ENCODE results near the gene CIBAR2. TPM values are rescaled to one million over a fixed set of nuclear protein-coding genes. Genes with fewer than 3 reads are reported as not detected.
A peak's percentile ranks its signal among the peaks of the same experiment; 100 is the strongest.

CIBAR2 gene
- total RNA-seq = not detected in 2 replicates
- not detected for polyA plus RNA-seq (2012)

- DNase-seq (ENCODE audit: low read depth) = no peak
Observed at GRCh38 chr16:85112364-85112763, at the start of gene CIBAR2. CIBAR2 (minus strand) TSS chr16:85112472; CDS start chr16:85112352, 120 bp downstream.

- DNase-seq (ENCODE audit: low read depth) = no peak
Observed at GRCh38 chr16:85159179-85159980, 47.1 kb upstream of the CIBAR2 start.

- peak; percentile 71 for DNase-seq (ENCODE audit: low read depth)
Observed at GRCh38 chr16:85158743-85159178, 46.5 kb upstream of the CIBAR2 start.

GRCh38 chr16:85157813-85158742 is 45.8 kb upstream of the CIBAR2 start:
- DNase-seq (ENCODE audit: low read depth) = peak; percentile 49

GRCh38 chr16:85157372-85157771 is 45.1 kb upstream of the CIBAR2 start:
- no peak for DNase-seq (ENCODE audit: low read depth)

GRCh38 chr16:85156869-85157268 is 44.6 kb upstream of the CIBAR2 start:
- no peak for DNase-seq (ENCODE audit: low read depth)

- DNase-seq (ENCODE audit: low read depth) = no peak
Observed at GRCh38 chr16:85156440-85156839, 44.2 kb upstream of the CIBAR2 start.

- peak; percentile 95 for DNase-seq (ENCODE audit: low read depth)
Observed at GRCh38 chr16:85153656-85154091, 41.4 kb upstream of the CIBAR2 start.

GRCh38 chr16:85153046-85153445 is 40.8 kb upstream of the CIBAR2 start:
- DNase-seq (ENCODE audit: low read depth) = no peak

- peak; percentile 93 for DNase-seq (ENCODE audit: low read depth)
Observed at GRCh38 chr16:85152414-85153030, 40.2 kb upstream of the CIBAR2 start.

- DNase-seq (ENCODE audit: low read depth) = peak; percentile 91
Observed at GRCh38 chr16:85151603-85152413, 39.5 kb upstream of the CIBAR2 start.

GRCh38 chr16:85151079-85151602 is 38.9 kb upstream of the CIBAR2 start:
- no peak for DNase-seq (ENCODE audit: low read depth)

GRCh38 chr16:85150331-85150940 is 38.2 kb upstream of the CIBAR2 start:
- DNase-seq (ENCODE audit: low read depth) = no peak

- no peak for DNase-seq (ENCODE audit: low read depth)
Observed at GRCh38 chr16:85149776-85150175, 37.5 kb upstream of the CIBAR2 start.

GRCh38 chr16:85148931-85149330 is 36.7 kb upstream of the CIBAR2 start:
- no peak for DNase-seq (ENCODE audit: low read depth)

- no peak for DNase-seq (ENCODE audit: low read depth)
Observed at GRCh38 chr16:85146922-85147651, 34.8 kb upstream of the CIBAR2 start.

- no peak for DNase-seq (ENCODE audit: low read depth)
Observed at GRCh38 chr16:85146532-85146797, 34.2 kb upstream of the CIBAR2 start.

GRCh38 chr16:85145734-85146531 is 33.7 kb upstream of the CIBAR2 start:
- no peak for DNase-seq (ENCODE audit: low read depth)

- DNase-seq (ENCODE audit: low read depth) = no peak
Observed at GRCh38 chr16:85145188-85145587, 32.9 kb upstream of the CIBAR2 start.
